PC-3 (cell line): ENCODE data around the gene LIMS1.
"Not testable (repeated sequence)": the region's sequence is repeated elsewhere in the genome, so short reads cannot be mapped to it uniquely, and the experiment has no call there.

Source experiments
- CTCF ChIP-seq: fragments of 300-600 bp; sonication (generic); conservative IDR thresholded peaks from 2 replicates; pipeline ENCODE4 v1.5.1; 2017; ENCODE audit warnings: antibody characterized with exemption, low read depth, mild to moderate bottlenecking, low read length
- EZH2 ChIP-seq: fragments of 300-600 bp; sonication (generic); IDR thresholded peaks from one replicate; pipeline ENCODE4 v1.6.1; 2017; ENCODE audit warnings: antibody characterized with exemption, mild to moderate bottlenecking, low read length; ENCODE audit not compliant: unreplicated experiment

- TF ChIP-seq EZH2 = not testable (repeated sequence)
- TF ChIP-seq CTCF = 0 out of 2 replicates have a peak, but pooled peaks have one; percentile 33
Observed at GRCh38 chr2:108597105-108597744, 63.0 kb downstream of the LIMS1 start.
